Glutamatergic neuron (in vitro differentiated cells): ENCODE results near the gene ERCC6L. TPM values are rescaled to one million over a fixed set of nuclear protein-coding genes. Genes with fewer than 3 reads are reported as not detected.

Experiments used
- DNase-seq: peaks from one replicate; pipeline ENCODE4 v3.0.0; 2022
- H3K27ac Mint-ChIP-seq: one replicate; pipeline ENCODE4 v1.8.0; 2020; ENCODE audit warnings: mild to moderate bottlenecking, mixed read lengths, inconsistent platforms; ENCODE audit not compliant: unreplicated experiment
- H3K27me3 Mint-ChIP-seq: one replicate; pipeline ENCODE4 v1.8.0; 2020; ENCODE audit warnings: mild to moderate bottlenecking, moderate library complexity, mixed read lengths, inconsistent platforms; ENCODE audit not compliant: unreplicated experiment
- H3K36me3 Mint-ChIP-seq: one replicate; pipeline ENCODE4 v1.8.0; 2020; ENCODE audit warnings: mild to moderate bottlenecking, mixed read lengths, inconsistent platforms; ENCODE audit not compliant: unreplicated experiment
- H3K4me1 Mint-ChIP-seq: one replicate; pipeline ENCODE4 v1.8.0; 2020; ENCODE audit warnings: mild to moderate bottlenecking, low read depth, mixed read lengths, inconsistent platforms; ENCODE audit not compliant: unreplicated experiment
- H3K4me3 Mint-ChIP-seq: one replicate; pipeline ENCODE4 v1.8.0; 2020; ENCODE audit warnings: mild to moderate bottlenecking, mixed read lengths, inconsistent platforms; ENCODE audit not compliant: unreplicated experiment
- H3K9me3 Mint-ChIP-seq: one replicate; pipeline ENCODE4 v1.8.0; 2020; ENCODE audit warnings: mild to moderate bottlenecking, moderate library complexity, mixed read lengths, inconsistent platforms; ENCODE audit not compliant: unreplicated experiment
- CTCF ChIP-seq: fragments of 200-600 bp; sonication (generic); IDR thresholded peaks from one replicate; pipeline ENCODE4 v1.5.0; 2021; ENCODE audit not compliant: partially characterized antibody, unreplicated experiment
- total RNA-seq: library from RNA; stranded (reverse); fragmentation: NEBNext Ultra II Directional; extraction: Animal tissue kit (Norgen Biotek cat#: 25700); gene quantifications from one replicate; pipeline ENCODE4 v1.2.1, GENCODE V29; 2021; ENCODE audit not compliant: unreplicated experiment

ERCC6L gene
- total RNA-seq, 1 donor from 2014 or later, result 1.2 TPM

- H3K27ac Mint-ChIP-seq, result no peak overlapping the region
- no peak overlapping the region for H3K4me3 Mint-ChIP-seq
- no peaks in the 10 kb centered on the region for H3K27me3 Mint-ChIP-seq
- no peak for DNase-seq
- H3K4me1 Mint-ChIP-seq, result no peaks in the 10 kb centered on the region
- H3K36me3 Mint-ChIP-seq, result no peaks in the 10 kb centered on the region
- H3K9me3 Mint-ChIP-seq, result no peaks in the 10 kb centered on the region
- no peak for TF ChIP-seq CTCF
These were observed 35.9 kb downstream of the ERCC6L start for GRCh38 chrX:72202792-72203401.

DNA sequence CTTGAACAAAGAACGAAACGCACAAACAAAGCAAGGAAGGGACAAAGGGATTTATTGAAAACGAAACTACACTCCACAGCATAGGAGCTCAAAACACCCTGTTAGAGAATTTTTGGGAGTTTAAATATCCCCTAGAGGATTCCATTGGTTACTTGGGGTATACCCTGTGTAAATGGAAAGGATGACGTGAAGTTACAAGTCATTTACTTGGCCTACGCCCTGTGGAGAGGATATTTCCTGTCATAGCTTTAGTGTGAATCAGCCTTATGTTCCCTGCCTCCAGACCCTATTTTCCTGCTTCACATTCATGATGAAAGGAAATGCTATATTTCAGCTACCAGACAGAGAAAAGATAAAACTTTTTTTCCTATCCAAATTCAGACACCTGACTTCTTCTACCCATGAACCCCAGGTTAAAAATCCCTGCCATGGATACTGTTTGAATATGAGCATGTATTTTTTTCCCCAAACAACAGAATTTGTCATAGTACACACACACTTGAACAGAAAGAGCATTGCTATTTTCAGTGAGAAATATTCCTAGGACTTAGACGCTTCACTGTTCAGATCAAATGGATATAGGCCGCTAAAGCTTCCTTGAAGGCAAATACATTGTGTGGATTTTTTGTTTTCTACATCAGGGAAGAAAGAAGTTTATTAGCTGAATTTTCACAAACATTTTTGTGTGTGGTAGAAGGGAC is 36.8 kb downstream of the ERCC6L start:
- H3K9me3 Mint-ChIP-seq, result no peaks in the 10 kb centered on the region
- H3K27me3 Mint-ChIP-seq, result no peaks in the 10 kb centered on the region

DNA sequence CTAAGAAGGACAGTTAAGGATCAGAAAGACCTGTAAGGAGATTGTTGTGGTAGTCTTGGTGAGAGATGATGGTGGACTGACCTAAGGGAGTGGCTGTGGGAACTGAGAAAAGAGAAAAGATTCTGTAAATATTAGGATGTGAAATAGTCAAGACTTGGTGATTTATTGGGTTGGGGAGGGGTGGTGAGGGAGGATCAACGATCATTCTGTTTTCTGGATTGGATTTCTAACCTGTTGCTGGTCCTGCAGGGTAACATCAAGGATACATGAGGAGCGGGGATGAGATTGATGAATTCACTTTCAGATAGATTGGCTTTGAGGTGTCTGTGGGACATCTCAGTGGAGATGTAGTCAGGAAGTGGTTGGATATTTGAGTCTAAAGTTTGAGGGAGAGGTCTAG is 55.9 kb downstream of the ERCC6L start:
- TF ChIP-seq CTCF, result no peak
- H3K36me3 Mint-ChIP-seq, result no peaks in the 10 kb centered on the region
- peaks cover 4% of the 10 kb centered on the region for H3K4me1 Mint-ChIP-seq
- H3K27me3 Mint-ChIP-seq, result no peaks in the 10 kb centered on the region
- H3K4me3 Mint-ChIP-seq, result no peak overlapping the region
- peaks cover 5% of the 10 kb centered on the region for H3K9me3 Mint-ChIP-seq
- no peak for DNase-seq
- no peak overlapping the region for H3K27ac Mint-ChIP-seq

More for the DNA sequence above, 36.8 kb downstream of the ERCC6L start:
- H3K4me3 Mint-ChIP-seq, result no peak overlapping the region
- TF ChIP-seq CTCF, result no peak
- H3K36me3 Mint-ChIP-seq, result no peaks in the 10 kb centered on the region
- DNase-seq, result no peak
- no peak overlapping the region for H3K27ac Mint-ChIP-seq
- no peaks in the 10 kb centered on the region for H3K4me1 Mint-ChIP-seq

DNA sequence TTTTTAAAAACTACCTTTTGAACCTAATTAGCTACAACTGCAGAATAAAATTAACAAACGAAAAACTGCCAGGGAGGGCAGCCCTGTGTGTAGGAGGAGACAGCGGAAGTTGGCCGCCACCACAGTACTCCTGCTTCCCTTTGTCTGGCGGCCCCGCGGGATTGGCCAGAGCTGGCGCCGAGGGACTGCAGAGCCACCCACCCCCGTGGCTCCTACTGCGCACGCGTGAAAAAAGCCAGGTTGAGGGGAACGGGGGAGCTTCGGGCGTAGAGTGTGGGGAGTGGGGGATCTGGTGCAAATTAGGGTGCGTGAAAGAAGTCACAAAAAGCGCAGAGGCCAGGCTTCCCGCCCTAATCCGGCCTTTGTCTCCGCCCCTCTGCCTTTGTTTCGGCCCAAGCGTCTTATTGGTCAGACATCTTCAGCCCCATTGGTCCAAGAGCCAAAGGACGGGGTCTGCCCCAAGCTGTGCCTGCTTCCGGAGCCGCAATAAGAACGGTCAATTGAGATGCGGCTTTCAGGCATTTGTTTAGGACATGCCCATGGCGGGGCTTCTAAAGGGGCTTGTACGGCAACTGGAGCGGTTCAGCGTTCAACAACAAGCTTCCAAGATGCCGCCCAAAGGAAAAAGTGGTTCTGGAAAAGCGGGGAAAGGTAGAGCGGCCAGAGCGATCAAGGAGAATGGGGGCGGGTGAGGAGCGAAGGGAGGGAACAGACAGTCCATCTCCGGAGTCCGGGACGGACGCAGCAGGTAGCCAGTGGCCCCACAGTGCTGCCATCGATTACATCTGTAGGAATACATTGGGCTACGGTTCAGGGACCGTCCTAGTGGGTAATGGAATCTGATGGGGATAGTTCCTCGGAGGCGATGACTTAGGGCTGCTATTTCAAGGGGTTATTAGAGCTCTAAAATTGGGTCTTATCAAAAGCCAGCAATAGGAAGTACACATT is 57.4 kb downstream of the ERCC6L start, which contains the start of gene PIN4:
PIN4 (plus strand) TSS at position 580 of the 948 bp plus-strand sequence; CDS start at position 609, 29 bp downstream.
- H3K4me1 Mint-ChIP-seq, result peaks cover 4% of the 10 kb centered on the region
- H3K27ac Mint-ChIP-seq, result no peak within 1 kb of the TSS
- H3K36me3 Mint-ChIP-seq, result no peaks in the 10 kb centered on the region

More for the DNA sequence above, 57.4 kb downstream of the ERCC6L start, which contains the start of gene PIN4:
- Mint-ChIP-seq H3K27me3 (no peaks in the 10 kb centered on the region), H3K9me3 (peaks cover 5% of the 10 kb centered on the region), H3K4me3 (no peak within 1 kb of the TSS)
- no peak for TF ChIP-seq CTCF
- DNase-seq, result peak; percentile 84
